K562 (cell line): Measurements from ENCODE around the gene PPFIA3. TPM values are rescaled to one million over a fixed set of nuclear protein-coding genes. Genes with fewer than 3 reads are reported as not detected.

ENCODE experiments used
- ATF6 ChIP-seq: sonication (generic); formaldehyde crosslinking; IDR thresholded peaks from 2 replicates; pipeline ENCODE4 v1.4.0; 2020; ENCODE audit warnings: mild to moderate bottlenecking, missing genetic modification reagents
- BRF2 ChIP-seq: IDR thresholded peaks from 3 replicates; pipeline ENCODE4 v1.6.1; 2011; ENCODE audit warnings: borderline replicate concordance, mild to moderate bottlenecking; ENCODE audit not compliant: insufficient read length, insufficient read depth
- CAMTA2 ChIP-seq: fragments of 250-450 bp; sonication (Bioruptor Pico); conservative IDR thresholded peaks from 2 replicates; pipeline ENCODE4 v1.5.1; 2022
- CTBP1 ChIP-seq: fragments of 450-650 bp; IDR thresholded peaks from 2 replicates; pipeline ENCODE4 v1.6.1; 2016; ENCODE audit warnings: borderline replicate concordance
- DDX20 ChIP-seq: fragments of 450-650 bp; IDR thresholded peaks from 2 replicates; pipeline ENCODE4 v1.6.1; 2016; ENCODE audit warnings: missing genetic modification characterization, low read depth, mild to moderate bottlenecking, missing compliant biosample characterization, moderate library complexity
- EHMT2 ChIP-seq: fragments of 450-650 bp; IDR thresholded peaks from 2 replicates; pipeline ENCODE4 v1.6.1; 2018; ENCODE audit warnings: antibody characterized with exemption
- HMGN3 ChIP-seq: IDR thresholded peaks from 2 replicates; pipeline ENCODE4 v1.6.1; 2011; ENCODE audit warnings: borderline replicate concordance, low read depth, mild to moderate bottlenecking, mixed read lengths, low read length; ENCODE audit not compliant: insufficient read length; ENCODE audit errors: extremely low read depth
- KAT2B ChIP-seq: IDR thresholded peaks from one replicate; pipeline ENCODE4 v1.6.1; 2012; ENCODE audit warnings: low read depth, mild to moderate bottlenecking, control low read depth, inconsistent platforms, low read length, moderate library complexity
- MBD1 ChIP-seq: fragments of 250-450 bp; sonication (Bioruptor Pico); IDR thresholded peaks from 2 replicates; pipeline ENCODE4 v1.8.0; 2022; ENCODE audit warnings: inconsistent platforms
- NEUROD1 ChIP-seq: fragments of 150-350 bp; IDR thresholded peaks from 2 replicates; pipeline ENCODE4 v1.6.1; 2014; ENCODE audit warnings: borderline replicate concordance, low read length, low read depth; ENCODE audit not compliant: partially characterized antibody
- NR2C1 ChIP-seq, 2 experiments: fragments of 450-650 bp; IDR thresholded peaks; 2 replicates each; pipeline ENCODE4 v1.6.1; 2017; ENCODE audit warnings: mild to moderate bottlenecking in 2 of 2, antibody characterized with exemption in 1 of 2, inconsistent platforms in 1 of 2, missing compliant biosample characterization in 1 of 2, missing genetic modification characterization in 1 of 2
- PHB2 ChIP-seq: fragments of 450-650 bp; IDR thresholded peaks from 2 replicates; pipeline ENCODE4 v1.6.1; 2017; ENCODE audit warnings: low read depth
- POLR2G ChIP-seq: fragments of 200-400 bp; formaldehyde crosslinking; IDR thresholded peaks from 2 replicates; pipeline ENCODE4 v1.6.1; 2017; ENCODE audit warnings: low read depth, mild to moderate bottlenecking, antibody characterized with exemption, low read length, moderate library complexity
- RBM17 ChIP-seq: fragments of 200-400 bp; formaldehyde crosslinking; IDR thresholded peaks from 2 replicates; pipeline ENCODE4 v1.6.1; 2017; ENCODE audit warnings: low read depth, mild to moderate bottlenecking, low read length, borderline replicate concordance
- SRSF3 ChIP-seq: fragments of 200-400 bp; formaldehyde crosslinking; IDR thresholded peaks from 2 replicates; pipeline ENCODE4 v1.6.1; 2016; ENCODE audit warnings: mild to moderate bottlenecking, low read length, moderate library complexity; ENCODE audit not compliant: insufficient read depth
- TCF7 ChIP-seq: sonication (generic); IDR thresholded peaks from 2 replicates; pipeline ENCODE4 v1.6.1; 2016; ENCODE audit warnings: antibody characterized with exemption, borderline replicate concordance
- U2AF1 ChIP-seq: fragments of 200-400 bp; formaldehyde crosslinking; optimal IDR thresholded peaks from 2 replicates; pipeline ENCODE3; 2017; ENCODE audit warnings: mild to moderate bottlenecking, low read depth, low read length, moderate library complexity
- ZBED1 ChIP-seq: IDR thresholded peaks from 2 replicates; pipeline ENCODE4 v1.6.1; 2014
- ZFP30 ChIP-seq: fragments of 250-450 bp; sonication (Bioruptor Pico); IDR thresholded peaks from 2 replicates; pipeline ENCODE4 v1.8.0; 2022; ENCODE audit warnings: moderate library complexity, mild to moderate bottlenecking, inconsistent platforms, borderline replicate concordance
- ZNF274 ChIP-seq: IDR thresholded peaks from 2 replicates; pipeline ENCODE4 v1.6.1; 2011; ENCODE audit warnings: low read depth, mild to moderate bottlenecking, low read length, moderate library complexity, borderline replicate concordance
- ZNF395 ChIP-seq: fragments of 200-800 bp; sonication (Bioruptor generic); IDR thresholded peaks from 2 replicates; pipeline ENCODE4 v1.6.1; 2017; ENCODE audit warnings: missing genetic modification characterization, missing compliant biosample characterization
- polyA plus RNA-seq, 8 experiments: library from polyadenylated mRNA; depleted of rRNA in 4 of 8; stranded (reverse) in 5 of 8; unstranded in 3 of 8; fragments of >200 nt; fragmentation: Nextera tagmentation in 2 of 8; fragmentation: Illumina TruSeq in 1 of 8; extraction: Ambion mirVana in 2 of 8; extraction: Trizol in 1 of 8; gene quantifications; 2 replicates each; pipeline versions ENCODE4 v1.2.1 to v1.2.3, GENCODE V29; 2011 to 2014; ENCODE audit warnings: inconsistent platforms in 1 of 8, missing spikeins in 1 of 8
- total RNA-seq, 7 experiments: library from RNA; depleted of rRNA in 6 of 7; stranded (reverse); fragments of >200 nt in 6 of 7; fragmentation: Illumina TruSeq in 2 of 7; extraction: Trizol in 2 of 7; gene quantifications; 2 replicates each; pipeline versions ENCODE4 v1.2.1 to v1.2.3, GENCODE V29; 2011 to 2021; ENCODE audit warnings: low replicate concordance in 1 of 7

The PPFIA3 gene
- total and polyA plus RNA-seq, 9 of the 15 experiments (the other 6 are each of a cell fraction or from before 2014, with no cell fraction given): 0.10 to 53.0 (median 17.6) TPM

- TF ChIP-seq BRF2 (no peak), ZNF274 (no peak), MBD1 (CRISPR knock-in tag) (no peak), TCF7 (peak; percentile 16; the same call in 1 of the 2 replicates), ZNF395 (CRISPR knock-in tag) (peak; percentile 84; the same call in 1 of the 2 replicates), ZFP30 (no peak), SRSF3 (no peak), ATF6 (CRISPR knock-in tag) (peak; percentile 84; the same call in 1 of the 2 replicates), HMGN3 (peak; percentile 87), PHB2 (no peak), NEUROD1 (peak; percentile 17), U2AF1 (peak; percentile 88), RBM17 (no peak), DDX20 (no peak), CAMTA2 (CRISPR knock-in tag) (0 out of 2 replicates have a peak, but pooled peaks have one; percentile 38), EHMT2 (no peak), ZBED1 (no peak), KAT2B (no peak), POLR2G (peak; percentile 92), CTBP1 (peak; percentile 96), NR2C1 (IDR thresholded peaks at IDR 0.05) (no peak), NR2C1 (tag; IDR thresholded peaks at IDR 0.05) (peak; percentile 62)
Observed at GRCh38 chr19:49118565-49119410, 556 bp upstream of the PPFIA3 start, which contains the start of gene C19orf73 (continued).
